ENCODE results near the gene PRDM2.

- TF ChIP-seq PATZ1 (CRISPR knock-in tag; IDR thresholded peaks at IDR 0.05; ENCODE audit: borderline replicate concordance) (no peak), ZC3H10 (CRISPR knock-in tag; IDR thresholded peaks at IDR 0.05) (no peak)
Observed at GRCh38 chr1:13817906-13818305, 117.9 kb downstream of the PRDM2 start.

All from SK-N-SH treated with all-trans-retinoic acid at 6 μM for 48 hours (cell line).